SW 1271 (cell line): ENCODE results near the gene MUC20.
"Not testable (repeated sequence)": the region's sequence is repeated elsewhere in the genome, so short reads cannot be mapped to it uniquely, and the experiment has no call there.

Experiments used
- DNase-seq, 2 experiments: peaks; one replicate each; lab custom pipeline; 2025; lab: John Stamatoyannopoulos, UW

Gene MUC20

GRCh38 chr3:195711091-195711812 is 9.5 kb upstream of the MUC20 start:
- not testable (repeated sequence) for DNase-seq

GRCh38 chr3:195711813-195712534 is 8.8 kb upstream of the MUC20 start:
- DNase-seq, result no peak

GRCh38 chr3:195712535-195712910 is 8.3 kb upstream of the MUC20 start:
- not testable (repeated sequence) for DNase-seq

GRCh38 chr3:195713150-195713549 is 7.6 kb upstream of the MUC20 start:
- DNase-seq, result not testable (repeated sequence)

GRCh38 chr3:195714380-195715011 is 6.3 kb upstream of the MUC20 start:
- no peak for DNase-seq

- no peak for DNase-seq
Observed at GRCh38 chr3:195715134-195715533, 5.6 kb upstream of the MUC20 start.

GRCh38 chr3:195715583-195716266 is 5.1 kb upstream of the MUC20 start:
- no peak for DNase-seq

- DNase-seq, result no peak
Observed at GRCh38 chr3:195717416-195717815, 3.4 kb upstream of the MUC20 start.

GRCh38 chr3:195717852-195718476 is 2.8 kb upstream of the MUC20 start:
- DNase-seq, result no peak

GRCh38 chr3:195718477-195718984 is 2.2 kb upstream of the MUC20 start:
- no peak for DNase-seq

GRCh38 chr3:195719514-195720254 is 1.1 kb upstream of the MUC20 start:
- DNase-seq, result not testable (repeated sequence)

GRCh38 chr3:195722139-195722995 is 1.6 kb downstream of the MUC20 start:
- DNase-seq, result not testable (repeated sequence)

GRCh38 chr3:195722996-195723345 is 2.2 kb downstream of the MUC20 start:
- not testable (repeated sequence) for DNase-seq

GRCh38 chr3:195724363-195724762 is 3.6 kb downstream of the MUC20 start:
- not testable (repeated sequence) for DNase-seq

GRCh38 chr3:195725916-195726740 is 5.3 kb downstream of the MUC20 start:
- not testable (repeated sequence) for DNase-seq

GRCh38 chr3:195727606-195728195 is 6.9 kb downstream of the MUC20 start:
- DNase-seq, result no peak

GRCh38 chr3:195728789-195729188 is 8.0 kb downstream of the MUC20 start:
- not testable (repeated sequence) for DNase-seq

- no peak for DNase-seq
Observed at GRCh38 chr3:195729476-195730251, 8.9 kb downstream of the MUC20 start.
